ENCODE data around the gene TTC39C.

Gene TTC39C

DNA sequence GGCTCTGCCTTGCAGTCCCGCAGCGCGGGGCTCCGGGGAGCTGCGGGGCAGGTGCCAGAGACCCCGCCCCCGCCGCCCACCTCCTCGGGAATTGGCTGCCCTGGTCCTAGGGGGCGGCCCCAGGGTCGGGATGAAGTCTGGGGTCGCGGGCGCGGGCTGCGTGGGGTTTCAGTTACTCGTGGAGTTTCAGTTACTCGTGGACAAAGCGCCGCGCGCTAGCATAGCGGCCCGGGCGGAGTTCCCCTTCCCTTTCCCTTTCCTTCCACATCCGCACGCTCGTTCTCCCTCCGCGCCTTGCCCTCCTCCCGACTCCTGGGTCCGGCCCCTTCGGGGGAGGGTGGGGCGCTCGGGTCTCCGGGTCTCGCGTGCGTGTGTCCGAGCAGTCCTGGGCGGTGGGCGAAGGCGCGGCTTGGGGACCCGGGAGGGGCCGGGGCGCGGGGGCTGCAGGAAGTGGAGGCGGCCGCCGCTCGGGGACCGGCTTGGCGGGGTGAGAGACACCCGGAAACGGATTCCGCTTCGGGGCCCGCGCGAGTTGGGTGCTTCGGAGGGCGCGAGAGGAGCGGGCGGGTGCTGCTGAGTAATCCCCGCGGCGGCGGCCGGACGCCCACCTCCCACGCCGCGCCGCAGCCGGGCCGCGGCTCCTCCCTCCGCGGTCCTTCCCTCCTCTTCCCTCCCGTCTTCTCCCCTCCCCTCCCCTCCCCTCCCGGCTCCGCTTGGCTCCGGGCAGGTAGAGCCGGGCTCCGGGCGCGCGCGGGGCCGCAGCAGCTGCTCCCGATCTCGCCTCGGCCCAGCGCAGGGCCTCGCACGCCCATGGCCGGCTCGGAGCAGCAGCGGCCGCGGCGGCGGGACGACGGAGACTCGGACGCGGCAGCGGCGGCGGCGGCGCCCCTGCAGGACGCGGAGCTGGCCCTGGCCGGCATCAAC lies at the start of gene TTC39C:
TTC39C (plus strand) TSS at position 693 of the 924 bp plus-strand sequence; CDS start at position 811, 118 bp downstream.
- DNase-seq (ENCODE audit: low read depth, low spot score), result no peak

GRCh38 chr18:23966909-23967308 lies 47.6 kb upstream of the TTC39C start:
- no peak for DNase-seq (ENCODE audit: low read depth, low spot score)

GRCh38 chr18:23967321-23968089 lies 47.0 kb upstream of the TTC39C start:
- DNase-seq (ENCODE audit: low read depth, low spot score), result no peak

DNA sequence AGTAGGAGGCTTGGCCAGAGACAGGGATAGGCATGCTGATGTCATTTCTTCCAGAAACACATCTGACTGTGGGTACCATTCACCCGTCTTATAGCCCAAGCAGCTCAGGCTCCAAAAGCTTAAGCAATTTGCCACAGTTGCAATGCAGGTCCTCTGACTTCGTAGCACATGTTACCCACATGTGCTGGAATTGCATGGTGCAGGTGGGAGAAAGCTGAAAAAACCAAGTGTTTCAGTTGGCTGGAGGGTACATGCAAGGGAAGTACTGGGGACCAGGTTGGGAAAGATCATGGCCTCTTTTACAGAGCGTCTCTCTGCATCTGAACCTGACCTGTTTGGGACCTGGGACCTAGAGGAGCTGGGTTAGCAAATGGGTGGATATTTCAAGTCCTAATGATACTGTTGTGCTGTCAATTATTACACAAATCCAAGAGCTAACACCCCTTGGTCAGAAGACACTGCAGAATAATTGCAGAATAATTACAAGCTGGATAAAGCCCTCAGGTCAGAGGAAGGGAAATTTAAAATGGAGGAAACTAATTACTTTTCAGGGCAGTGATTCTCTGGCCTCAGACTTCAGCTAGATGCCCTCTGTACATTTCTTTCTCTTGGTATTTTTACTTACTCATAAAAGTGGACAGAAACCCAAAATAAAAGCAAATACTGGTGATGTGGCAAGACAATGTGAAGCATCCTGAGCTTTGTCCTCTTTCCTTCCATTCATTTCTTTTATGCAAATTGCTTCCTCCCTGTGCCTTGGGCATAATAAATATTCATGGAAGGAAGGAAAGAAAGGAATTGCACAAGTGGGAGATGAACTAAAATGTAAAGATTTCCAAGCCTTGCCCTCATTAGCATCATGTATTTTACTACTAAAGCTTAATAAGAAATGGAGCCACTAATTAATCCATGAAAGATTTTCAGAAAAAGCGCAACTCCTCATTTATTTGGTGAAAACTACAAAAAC lies 45.6 kb upstream of the TTC39C start:
- no peak for DNase-seq (ENCODE audit: low read depth, low spot score)

GRCh38 chr18:23969664-23970063 lies 44.9 kb upstream of the TTC39C start:
- no peak for DNase-seq (ENCODE audit: low read depth, low spot score)

DNA sequence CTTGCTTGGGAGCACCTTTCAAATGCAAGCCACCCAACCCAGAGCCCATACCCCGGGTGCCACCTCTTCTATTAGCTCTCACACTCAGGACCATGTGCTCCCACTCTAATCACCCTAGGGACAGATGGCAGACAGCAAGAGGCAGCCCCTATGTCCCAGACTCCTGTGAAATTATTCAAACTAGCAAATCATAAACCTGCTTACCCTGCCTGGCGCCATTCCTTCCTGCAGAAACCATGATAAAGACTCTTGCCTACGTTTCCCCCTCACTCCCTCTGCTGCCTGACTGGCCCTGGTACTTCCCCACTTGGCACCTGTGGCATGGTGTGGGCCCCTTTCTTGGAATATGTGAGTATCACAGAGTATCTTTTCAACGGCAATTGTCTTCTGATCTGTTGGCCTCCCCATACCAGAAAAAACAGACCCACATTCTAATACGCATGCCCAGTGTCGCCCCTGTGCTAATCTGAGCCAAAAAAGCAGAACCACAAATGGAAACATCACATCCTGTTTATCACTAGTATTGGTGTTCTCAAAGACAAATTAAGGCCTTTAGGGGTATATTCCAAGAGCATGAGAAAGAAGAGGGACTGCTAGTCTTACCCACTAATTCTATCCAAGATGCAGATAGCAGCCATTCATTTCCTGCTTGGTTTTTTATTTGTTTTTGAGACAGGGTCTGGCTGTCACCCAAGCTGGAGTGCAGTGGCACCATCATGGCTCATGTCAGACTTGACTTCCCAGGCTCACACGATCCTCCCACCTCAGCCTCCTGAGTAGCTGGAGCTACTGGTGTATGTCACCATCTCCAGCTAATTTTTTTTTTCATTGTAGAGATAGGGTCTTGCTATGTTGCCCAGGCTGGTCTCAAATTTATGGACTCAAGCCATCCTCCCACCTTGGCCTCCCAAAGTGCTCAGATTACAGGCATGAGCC lies 44.1 kb upstream of the TTC39C start:
- no peak for DNase-seq (ENCODE audit: low read depth, low spot score)

DNA sequence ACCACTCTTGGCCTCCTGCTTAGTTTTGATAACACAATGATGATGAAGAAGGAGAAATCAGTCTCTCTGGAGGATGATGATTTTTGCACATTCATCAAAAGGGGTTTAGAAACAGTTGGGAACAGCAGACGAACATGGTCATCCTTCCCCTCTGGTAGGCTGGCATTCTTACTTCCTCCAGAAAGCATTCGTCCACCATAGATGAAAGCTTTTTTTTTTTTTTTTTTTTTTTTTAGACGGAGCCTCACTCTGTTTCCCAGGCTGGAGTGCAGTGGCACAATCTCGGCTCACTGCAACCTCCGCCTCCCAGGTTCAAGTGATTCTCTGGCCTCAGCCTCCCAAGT lies 43.5 kb upstream of the TTC39C start:
- no peak for DNase-seq (ENCODE audit: low read depth, low spot score)

- DNase-seq (ENCODE audit: low read depth, low spot score), result no peak
Observed at GRCh38 chr18:23971666-23972230, 42.8 kb upstream of the TTC39C start.

- DNase-seq (ENCODE audit: low read depth, low spot score), result no peak
Observed at GRCh38 chr18:23972453-23972852, 42.1 kb upstream of the TTC39C start.

GRCh38 chr18:23977103-23977502 lies 37.5 kb upstream of the TTC39C start:
- DNase-seq (ENCODE audit: low read depth, low spot score), result no peak

- DNase-seq (ENCODE audit: low read depth, low spot score), result no peak
Observed at GRCh38 chr18:23977719-23978483, 36.7 kb upstream of the TTC39C start.

DNA sequence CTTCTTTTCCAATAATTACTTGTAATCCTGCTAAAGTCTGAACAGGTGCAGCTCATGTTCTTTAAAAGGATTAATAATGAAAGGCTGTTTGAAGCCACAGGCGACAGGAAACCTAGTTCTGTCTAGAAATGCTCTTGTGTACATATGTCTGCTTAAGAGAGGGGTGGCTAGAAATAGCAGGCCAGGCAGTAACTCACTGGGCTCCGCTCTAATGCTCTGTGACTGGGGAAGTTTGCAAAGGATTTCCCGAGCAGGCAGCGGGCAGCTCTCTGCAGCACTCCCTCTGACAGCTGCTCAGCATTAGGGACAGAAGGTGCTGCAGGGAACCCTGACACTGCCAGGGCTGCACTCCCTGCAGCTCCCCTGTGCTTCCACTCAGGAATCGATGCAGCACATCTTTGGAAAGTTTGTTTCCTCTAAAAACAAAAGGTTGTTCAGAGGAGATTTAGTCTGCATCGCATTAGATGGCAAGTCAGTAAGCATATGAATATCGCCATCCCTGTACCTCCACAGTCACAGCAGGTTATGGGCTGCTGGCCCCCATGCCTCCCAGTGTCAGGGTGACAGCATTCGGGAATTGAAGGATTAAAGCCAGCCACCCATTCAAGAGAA lies 33.1 kb upstream of the TTC39C start:
- DNase-seq (ENCODE audit: low read depth, low spot score), result no peak

DNA sequence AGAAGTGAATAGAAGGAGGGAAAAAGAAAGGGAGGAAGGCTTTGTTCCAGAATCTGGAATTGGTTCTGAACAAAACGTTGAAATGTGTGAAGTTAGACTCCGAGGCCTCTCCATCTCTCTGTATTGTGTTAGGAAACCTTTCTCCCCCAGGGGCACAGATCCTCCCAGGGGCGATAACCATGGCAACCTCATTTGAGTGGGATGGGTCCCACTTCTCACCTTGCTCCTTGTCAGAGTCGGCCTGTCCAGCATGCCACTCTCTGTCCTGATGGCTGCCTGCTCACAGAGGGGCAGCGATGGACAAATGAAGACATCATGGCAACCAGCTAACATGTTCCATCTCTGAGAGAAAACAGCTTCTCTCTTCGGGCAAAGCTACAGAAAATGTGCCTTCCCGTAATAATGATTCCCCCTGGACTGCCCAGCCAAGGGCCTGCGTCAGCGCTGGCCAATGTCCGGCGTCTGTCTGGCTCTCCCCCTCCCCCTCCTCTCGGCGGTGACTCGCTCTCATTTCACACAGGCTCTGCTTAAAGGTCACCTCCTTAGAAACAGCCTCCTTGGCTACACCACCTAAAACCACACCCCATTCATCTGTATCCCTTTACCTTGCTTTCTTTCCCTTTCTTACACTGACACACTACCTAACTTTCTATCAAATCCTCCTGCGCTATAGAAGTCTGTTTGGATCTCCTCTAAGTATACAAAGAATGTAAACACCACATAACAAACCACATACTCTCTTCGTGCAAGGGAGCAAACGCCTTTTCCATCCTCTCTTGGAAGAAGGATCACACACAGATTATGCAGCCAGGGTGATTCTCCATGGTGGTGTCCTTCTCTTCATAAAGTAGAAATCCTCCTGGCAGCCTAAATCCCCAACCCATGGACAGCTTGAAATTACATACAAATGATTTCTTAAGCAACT lies 32.1 kb upstream of the TTC39C start:
- no peak for DNase-seq (ENCODE audit: low read depth, low spot score)

- no peak for DNase-seq (ENCODE audit: low read depth, low spot score)
Observed at GRCh38 chr18:23983112-23983511, 31.4 kb upstream of the TTC39C start.

DNA sequence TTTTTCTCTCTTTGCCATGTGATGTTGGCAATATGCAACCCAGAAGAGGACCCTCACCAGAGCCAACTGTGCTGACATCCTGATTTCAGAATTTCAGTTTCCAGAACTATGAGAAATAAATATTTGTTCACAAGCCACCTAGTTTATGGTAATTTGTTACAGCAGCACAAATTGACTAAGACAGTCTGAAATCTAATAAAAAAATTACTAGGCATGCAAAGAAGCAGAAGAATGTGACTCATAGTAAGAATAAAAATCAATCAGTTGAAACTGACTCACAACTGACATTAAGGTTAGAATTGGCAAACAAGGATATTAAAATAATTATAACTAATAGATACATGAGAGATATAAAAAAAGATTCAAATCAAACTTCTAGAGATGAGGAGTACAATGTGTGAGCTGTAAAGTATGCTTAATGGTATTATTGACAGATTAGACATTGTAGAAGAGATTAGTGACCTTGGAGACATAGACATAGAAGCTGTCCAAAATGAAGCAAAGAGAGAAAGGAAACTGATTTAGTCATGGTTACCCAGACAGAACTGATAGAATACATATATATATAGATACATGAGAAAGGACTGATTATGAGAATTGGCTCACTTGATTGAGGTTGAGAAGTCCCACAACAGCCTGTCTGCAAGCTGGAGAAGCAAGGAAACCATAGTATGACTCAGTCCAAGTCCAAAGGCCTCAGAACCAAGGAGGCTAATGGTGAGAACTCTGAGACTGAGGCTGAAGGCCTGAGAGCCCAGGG lies 27.8 kb upstream of the TTC39C start:
- DNase-seq (ENCODE audit: low read depth, low spot score), result no peak

GRCh38 chr18:23990474-23991410 lies 23.8 kb upstream of the TTC39C start:
- DNase-seq (ENCODE audit: low read depth, low spot score), result no peak
